ENCODE measurements around the gene AVPR2.
A peak's percentile ranks its signal among the peaks of the same experiment; 100 is the strongest.

The AVPR2 gene

GRCh38 chrX:153903991-153904957 lies at the start of gene AVPR2:
Gene AVPR2 (plus strand): TSS chrX:153904673. CDS start chrX:153905146, 473 bp downstream.
- peak; percentile 39 for DNase-seq (ENCODE audit: low spot score)

- DNase-seq (ENCODE audit: low spot score), result no peak
These were observed 49.8 kb upstream of the AVPR2 start for GRCh38 chrX:153854702-153855101.

- DNase-seq (ENCODE audit: low spot score), result no peak
These were observed 47.0 kb upstream of the AVPR2 start for GRCh38 chrX:153857348-153857903.

- DNase-seq (ENCODE audit: low spot score), result no peak
These were observed 43.3 kb upstream of the AVPR2 start for GRCh38 chrX:153861151-153861550.

GRCh38 chrX:153861733-153862310 lies 42.7 kb upstream of the AVPR2 start:
- DNase-seq (ENCODE audit: low spot score), result no peak

- DNase-seq (ENCODE audit: low spot score), result no peak
These were observed 41.9 kb upstream of the AVPR2 start for GRCh38 chrX:153862369-153863250.

- no peak for DNase-seq (ENCODE audit: low spot score)
These were observed 41.1 kb upstream of the AVPR2 start for GRCh38 chrX:153863251-153863991.

GRCh38 chrX:153864101-153864500 lies 40.4 kb upstream of the AVPR2 start:
- DNase-seq (ENCODE audit: low spot score), result no peak

GRCh38 chrX:153864561-153865320 lies 39.7 kb upstream of the AVPR2 start:
- no peak for DNase-seq (ENCODE audit: low spot score)

- no peak for DNase-seq (ENCODE audit: low spot score)
These were observed 39.2 kb upstream of the AVPR2 start for GRCh38 chrX:153865321-153865580.

GRCh38 chrX:153865685-153866084 lies 38.8 kb upstream of the AVPR2 start:
- DNase-seq (ENCODE audit: low spot score), result no peak

GRCh38 chrX:153866302-153867019 lies 38.0 kb upstream of the AVPR2 start:
- no peak for DNase-seq (ENCODE audit: low spot score)

GRCh38 chrX:153867139-153867538 lies 37.3 kb upstream of the AVPR2 start:
- DNase-seq (ENCODE audit: low spot score), result no peak

- no peak for DNase-seq (ENCODE audit: low spot score)
These were observed 36.8 kb upstream of the AVPR2 start for GRCh38 chrX:153867671-153868070.

GRCh38 chrX:153868576-153869472 lies 35.6 kb upstream of the AVPR2 start:
- no peak for DNase-seq (ENCODE audit: low spot score)

- DNase-seq (ENCODE audit: low spot score), result no peak
These were observed 34.8 kb upstream of the AVPR2 start for GRCh38 chrX:153869473-153870287.

GRCh38 chrX:153870288-153870690 lies 34.2 kb upstream of the AVPR2 start:
- DNase-seq (ENCODE audit: low spot score), result no peak

GRCh38 chrX:153870791-153871360 lies 33.6 kb upstream of the AVPR2 start:
- DNase-seq (ENCODE audit: low spot score), result no peak
